Upper lobe of left lung (tissue), 4 donors: ENCODE data around the gene FUCA1.
"Not testable (repeated sequence)": the region's sequence is repeated elsewhere in the genome, so short reads cannot be mapped to it uniquely, and the experiment has no call there.

Experiments
- POLR2A ChIP-seq, 4 donors: fragments of 450-650 bp; IDR thresholded peaks; one replicate each; pipeline ENCODE4 v1.5.1; 2016 to 2017; ENCODE audit warnings: antibody characterized with exemption in 4 of 4, mild to moderate bottlenecking in 2 of 4
- POLR2AphosphoS5 ChIP-seq, 2 donors: sonication (generic); formaldehyde crosslinking; IDR thresholded peaks; one replicate each; pipeline ENCODE4 v1.5.1; 2017; ENCODE audit warnings: antibody characterized with exemption in 2 of 2
- TF ChIP-seq, protein P1 (sequence below), 6 experiments: fragments of 450-650 bp in 4 of 6; fragments of 200-600 bp in 2 of 6; sonication (generic) in 2 of 6; IDR thresholded peaks; one replicate each; pipeline ENCODE4 v1.5.1; 2016 to 2019; ENCODE audit warnings: antibody characterized with exemption in 6 of 6

DNA sequence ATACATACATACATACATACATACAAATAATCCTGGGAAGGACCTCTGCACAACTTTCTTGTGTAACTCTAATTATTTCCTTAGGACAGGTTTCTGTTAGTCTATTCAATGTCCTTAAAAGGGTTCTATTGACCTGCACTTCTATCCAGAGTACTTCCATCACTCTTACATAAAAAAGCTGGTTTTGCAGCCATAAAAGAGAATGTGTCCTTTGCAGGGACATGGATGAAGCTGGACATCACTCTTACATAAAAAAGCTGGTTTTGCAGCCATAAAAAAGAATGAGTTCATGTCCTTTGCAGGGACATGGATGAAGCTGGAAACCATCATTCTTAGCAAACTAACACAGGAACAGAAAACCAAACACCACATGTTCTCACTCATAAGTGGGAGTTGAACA is 16.7 kb downstream of the FUCA1 start:
- TF ChIP-seq POLR2A, POLR2AphosphoS5 (IDR thresholded peaks at IDR 0.05): not testable (repeated sequence)
- TF ChIP-seq, protein P1, sequence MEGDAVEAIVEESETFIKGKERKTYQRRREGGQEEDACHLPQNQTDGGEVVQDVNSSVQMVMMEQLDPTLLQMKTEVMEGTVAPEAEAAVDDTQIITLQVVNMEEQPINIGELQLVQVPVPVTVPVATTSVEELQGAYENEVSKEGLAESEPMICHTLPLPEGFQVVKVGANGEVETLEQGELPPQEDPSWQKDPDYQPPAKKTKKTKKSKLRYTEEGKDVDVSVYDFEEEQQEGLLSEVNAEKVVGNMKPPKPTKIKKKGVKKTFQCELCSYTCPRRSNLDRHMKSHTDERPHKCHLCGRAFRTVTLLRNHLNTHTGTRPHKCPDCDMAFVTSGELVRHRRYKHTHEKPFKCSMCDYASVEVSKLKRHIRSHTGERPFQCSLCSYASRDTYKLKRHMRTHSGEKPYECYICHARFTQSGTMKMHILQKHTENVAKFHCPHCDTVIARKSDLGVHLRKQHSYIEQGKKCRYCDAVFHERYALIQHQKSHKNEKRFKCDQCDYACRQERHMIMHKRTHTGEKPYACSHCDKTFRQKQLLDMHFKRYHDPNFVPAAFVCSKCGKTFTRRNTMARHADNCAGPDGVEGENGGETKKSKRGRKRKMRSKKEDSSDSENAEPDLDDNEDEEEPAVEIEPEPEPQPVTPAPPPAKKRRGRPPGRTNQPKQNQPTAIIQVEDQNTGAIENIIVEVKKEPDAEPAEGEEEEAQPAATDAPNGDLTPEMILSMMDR (IDR thresholded peaks at IDR 0.05): not testable (repeated sequence)
